Activated naive CD4-positive, alpha-beta T cell treated with anti-CD3 and anti-CD28 coated beads for 36 hours (primary cell): Measurements from ENCODE around the gene TPP1. TPM values are rescaled to one million over a fixed set of nuclear protein-coding genes. Genes with fewer than 3 reads are reported as not detected.

ENCODE experiments used
- CTCF ChIA-PET: fragments of 350-600 bp; sonication (Branson Sonifier 250); formaldehyde crosslinking; loops from one replicate; lab custom pipeline; 2021; ENCODE audit warnings: antibody characterized with exemption; lab: Charles Lee
- DNase-seq: peaks from one replicate; pipeline ENCODE4 v3.0.0-alpha.2; 2020
- H3K27ac Mint-ChIP-seq: one replicate; pipeline ENCODE4 v1.8.0; 2021; ENCODE audit warnings: mild to moderate bottlenecking, mixed read lengths
- H3K27me3 Mint-ChIP-seq: one replicate; pipeline ENCODE4 v1.8.0; 2021; ENCODE audit warnings: low read depth, mixed read lengths
- H3K36me3 Mint-ChIP-seq: one replicate; pipeline ENCODE4 v1.8.0; 2021; ENCODE audit warnings: low read depth, mixed read lengths
- H3K4me1 Mint-ChIP-seq: one replicate; pipeline ENCODE4 v1.8.0; 2021; ENCODE audit warnings: low read depth, mixed read lengths
- H3K4me3 Mint-ChIP-seq: one replicate; pipeline ENCODE4 v1.8.0; 2021; ENCODE audit warnings: mild to moderate bottlenecking, moderate library complexity, mixed read lengths
- H3K9me3 Mint-ChIP-seq: one replicate; pipeline ENCODE4 v1.8.0; 2021; ENCODE audit warnings: mixed read lengths
- intact Hi-C: fragments of 100-400 bp; cut with micrococcal nuclease; formaldehyde crosslinking; loops from one replicate; pipeline ENCODE4 v1.15.1; 2023
- total RNA-seq, 2 experiments: library from RNA; stranded (reverse); gene quantifications; one replicate each; pipeline ENCODE4 v1.2.3, GENCODE V29; 2021

Gene TPP1
- total RNA-seq, 2 experiments from 2014 or later = 25.7 to 28.5 TPM

DNA sequence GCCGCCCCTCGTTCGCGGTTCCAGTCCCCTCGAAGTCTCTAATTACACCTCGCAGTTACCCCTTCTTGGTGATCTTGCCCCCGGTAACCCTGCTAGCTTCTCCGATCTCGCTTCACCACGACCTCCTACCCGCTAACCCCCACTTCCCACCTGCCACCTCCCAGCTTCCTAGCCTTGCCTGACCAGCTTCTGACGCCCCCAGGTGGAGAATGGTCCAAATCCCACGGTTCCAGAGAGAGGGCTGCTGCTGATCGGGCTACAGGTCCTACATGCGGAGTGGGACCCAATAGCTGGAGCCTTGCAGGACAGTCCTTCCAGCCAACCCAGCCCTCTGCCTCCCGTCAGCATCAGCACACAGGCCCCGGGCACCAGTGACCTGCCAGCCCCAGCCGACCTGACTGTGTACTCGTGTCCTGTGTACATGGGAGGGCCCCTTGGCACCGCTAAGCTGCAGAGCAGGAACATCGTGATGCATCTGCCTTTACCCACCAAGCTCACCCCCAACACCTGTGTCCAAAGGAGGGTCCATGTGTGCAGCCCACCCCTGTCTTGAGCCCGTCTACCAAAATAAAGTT lies 47.7 kb downstream of the TPP1 start:
- no peak overlapping the region for H3K4me3 Mint-ChIP-seq
- H3K36me3 Mint-ChIP-seq = peaks cover 4% of the 10 kb centered on the region
- H3K27ac Mint-ChIP-seq = no peak overlapping the region
- no peaks in the 10 kb centered on the region for H3K9me3 Mint-ChIP-seq
- no peak for DNase-seq
- intact Hi-C loops = no loop called here
- CTCF ChIA-PET = no interaction called here
- H3K4me1 Mint-ChIP-seq = peaks cover 3% of the 10 kb centered on the region
- no peaks in the 10 kb centered on the region for H3K27me3 Mint-ChIP-seq

DNA sequence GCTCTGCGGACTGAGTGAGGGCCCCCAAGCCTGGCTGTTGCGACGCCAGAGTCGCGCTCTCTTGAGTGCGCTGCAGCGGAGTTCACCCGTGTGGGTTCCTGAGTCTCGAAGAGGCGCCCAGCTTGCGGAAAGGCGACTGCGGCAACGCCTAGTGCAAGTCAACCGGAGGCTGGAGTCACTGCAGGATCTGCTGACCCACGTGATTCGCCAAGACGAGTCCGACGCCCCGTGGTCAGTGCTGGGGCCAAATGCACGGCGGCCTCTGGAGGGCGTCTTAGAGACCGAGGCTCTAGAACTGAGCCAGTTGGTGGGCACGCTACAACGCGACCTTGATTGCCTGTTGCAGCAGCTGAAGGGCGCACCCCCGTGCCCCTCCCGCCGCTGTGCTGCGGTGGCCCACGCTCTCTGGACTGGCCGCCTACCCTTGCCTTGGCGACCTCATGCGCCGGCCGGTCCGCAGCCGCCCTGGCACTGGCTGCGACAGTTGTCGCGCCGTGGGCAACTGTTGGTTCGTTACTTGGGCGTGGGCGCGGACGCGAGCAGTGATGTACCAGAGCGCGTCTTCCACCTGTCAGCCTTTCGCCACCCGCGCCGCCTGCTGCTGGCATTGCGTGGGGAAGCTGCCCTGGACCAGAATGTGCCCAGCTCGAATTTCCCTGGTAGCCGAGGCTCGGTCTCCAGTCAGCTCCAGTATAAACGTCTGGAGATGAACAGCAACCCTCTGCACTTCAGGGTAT lies 48.4 kb downstream of the TPP1 start:
- intact Hi-C loops = no loop called here
- no peak for DNase-seq
- H3K4me3 Mint-ChIP-seq = no peak overlapping the region
- peaks cover 4% of the 10 kb centered on the region for H3K36me3 Mint-ChIP-seq
- H3K27ac Mint-ChIP-seq = no peak overlapping the region
- H3K4me1 Mint-ChIP-seq = peaks cover 3% of the 10 kb centered on the region
- H3K9me3 Mint-ChIP-seq = no peaks in the 10 kb centered on the region
- no peaks in the 10 kb centered on the region for H3K27me3 Mint-ChIP-seq
- CTCF ChIA-PET = no interaction called here

- no peak for DNase-seq
- Mint-ChIP-seq H3K27me3 (no peaks in the 10 kb centered on the region), H3K4me1 (no peaks in the 10 kb centered on the region), H3K27ac (no peak overlapping the region), H3K9me3 (no peaks in the 10 kb centered on the region), H3K36me3 (peaks cover 4% of the 10 kb centered on the region), H3K4me3 (no peak overlapping the region)
- intact Hi-C loops = no loop called here
- CTCF ChIA-PET = interaction anchor here (0.6 kb wide), 1 partner anchor 967 kb away, joined by 3 read pairs; no protein-coding TSS in a partner anchor
Observed at GRCh38 chr11:6569706-6570105, 49.5 kb downstream of the TPP1 start.

DNA sequence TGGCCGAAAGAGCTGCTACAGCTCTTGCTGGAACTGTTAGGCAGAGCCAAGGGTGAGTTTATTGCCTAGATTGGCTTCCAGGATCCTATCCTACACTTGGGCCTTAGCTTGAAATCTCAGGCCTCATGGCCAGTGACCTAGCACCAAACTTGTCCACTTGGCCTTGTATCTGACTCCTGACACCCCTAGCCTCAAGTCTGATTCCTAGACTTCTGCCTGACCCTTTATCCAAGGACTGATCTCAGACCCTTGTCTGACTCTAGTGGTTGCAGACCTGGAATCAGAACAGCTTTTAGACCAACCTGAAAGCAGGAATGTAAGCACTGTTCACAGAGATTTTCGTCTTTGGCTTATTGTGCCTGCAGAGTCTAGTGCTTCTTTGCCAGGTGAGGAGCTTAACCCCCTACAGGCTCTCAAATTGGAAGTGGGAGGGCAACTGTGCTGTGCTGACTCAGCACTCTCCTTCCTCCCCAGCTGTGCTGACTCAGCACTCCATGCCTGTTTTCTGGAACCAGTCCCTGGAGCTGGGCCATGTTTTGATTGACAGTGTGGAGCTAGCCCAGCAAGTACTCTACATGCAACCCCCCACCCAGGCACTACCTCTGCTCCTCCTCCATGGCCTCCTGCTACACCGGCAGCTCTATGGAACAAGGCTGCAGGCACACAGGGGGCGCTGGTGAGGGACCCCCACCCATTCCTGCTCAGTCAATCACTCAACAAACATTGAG lies 50.9 kb downstream of the TPP1 start:
- no peaks in the 10 kb centered on the region for H3K4me1 Mint-ChIP-seq
- H3K36me3 Mint-ChIP-seq = peaks cover 6% of the 10 kb centered on the region
- CTCF ChIA-PET = no interaction called here
- intact Hi-C loops = no loop called here
- no peaks in the 10 kb centered on the region for H3K9me3 Mint-ChIP-seq
- no peak overlapping the region for H3K4me3 Mint-ChIP-seq
- H3K27me3 Mint-ChIP-seq = no peaks in the 10 kb centered on the region
- no peak overlapping the region for H3K27ac Mint-ChIP-seq
- DNase-seq = no peak

GRCh38 chr11:6567371-6567745 lies 51.9 kb downstream of the TPP1 start:
- peaks cover 6% of the 10 kb centered on the region for H3K36me3 Mint-ChIP-seq
- H3K4me3 Mint-ChIP-seq = no peak overlapping the region
- CTCF ChIA-PET = no interaction called here
- no peaks in the 10 kb centered on the region for H3K27me3 Mint-ChIP-seq
- H3K9me3 Mint-ChIP-seq = no peaks in the 10 kb centered on the region
- no peak for DNase-seq
- H3K27ac Mint-ChIP-seq = no peak overlapping the region
- H3K4me1 Mint-ChIP-seq = no peaks in the 10 kb centered on the region
- intact Hi-C loops = no loop called here

DNA sequence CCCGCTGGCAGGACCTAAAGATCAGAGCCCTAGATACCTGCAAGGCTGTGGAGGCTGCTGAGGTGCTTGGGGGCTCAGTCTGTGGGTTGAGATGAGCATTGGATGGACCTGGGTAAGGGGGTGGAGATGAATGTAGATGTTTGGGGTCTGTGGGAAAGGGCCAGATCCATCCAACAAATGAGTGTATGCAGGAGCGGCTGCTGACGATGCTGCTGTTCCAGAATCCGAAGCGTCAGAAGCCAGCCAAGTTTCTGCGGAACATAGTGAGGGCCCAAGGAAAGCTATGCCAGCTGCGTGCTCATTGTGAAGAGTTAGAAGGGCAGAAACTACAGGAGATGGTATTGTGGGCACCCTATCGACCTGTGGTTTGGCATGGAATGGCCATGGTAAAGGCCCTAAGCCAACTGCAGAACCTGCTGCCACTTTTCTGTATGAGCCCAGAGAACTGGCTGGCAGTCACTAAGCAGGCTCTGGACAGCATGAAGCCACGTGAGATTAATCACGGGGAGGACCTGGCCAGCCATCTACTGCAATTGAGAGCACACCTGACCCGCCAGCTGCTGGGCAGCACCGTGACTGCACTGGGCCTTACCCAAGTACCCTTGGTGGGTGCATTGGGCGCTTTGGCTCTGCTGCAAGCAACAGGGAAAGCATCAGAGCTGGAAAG lies 52.4 kb downstream of the TPP1 start:
- CTCF ChIA-PET = no interaction called here
- Mint-ChIP-seq H3K36me3 (peaks cover 6% of the 10 kb centered on the region), H3K27ac (no peak overlapping the region), H3K4me3 (no peak overlapping the region), H3K4me1 (no peaks in the 10 kb centered on the region), H3K27me3 (no peaks in the 10 kb centered on the region), H3K9me3 (no peaks in the 10 kb centered on the region)
- intact Hi-C loops = no loop called here
- DNase-seq = no peak

DNA sequence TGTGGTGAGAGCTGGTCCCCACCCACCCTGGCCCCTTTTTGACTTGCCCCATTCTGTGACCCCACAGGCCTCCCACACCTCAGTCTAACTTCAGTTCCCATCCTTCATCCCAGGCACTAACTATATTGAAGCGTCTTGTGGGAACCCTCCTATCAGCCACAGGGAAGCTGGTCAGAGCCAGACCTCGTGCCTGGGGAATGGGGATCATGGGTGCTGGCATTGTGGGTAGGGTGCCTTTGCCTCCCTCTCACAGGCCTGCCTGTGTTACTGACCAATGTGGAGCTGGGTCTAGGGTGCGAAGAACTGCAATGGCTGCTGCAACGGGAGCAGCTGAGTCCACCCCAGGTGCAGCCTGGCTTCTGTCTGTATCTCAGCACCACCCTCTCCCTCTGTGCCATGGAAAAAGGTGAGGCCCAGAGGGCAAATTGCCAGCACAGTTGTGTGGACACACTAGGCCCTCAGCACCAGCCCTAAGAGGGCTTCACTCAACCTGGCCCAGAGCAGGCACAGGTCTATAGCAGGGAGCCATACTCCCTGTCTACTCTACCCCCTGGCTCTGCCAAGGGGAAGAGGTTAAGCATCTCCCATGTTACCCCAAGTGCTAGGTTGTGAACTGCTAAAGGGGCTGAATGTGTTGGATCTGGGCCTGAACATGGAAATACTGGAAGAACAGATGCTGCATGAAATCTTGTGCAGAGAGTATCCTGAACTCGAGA lies 53.1 kb downstream of the TPP1 start:
- Mint-ChIP-seq H3K27ac (no peak overlapping the region), H3K4me3 (no peak overlapping the region), H3K9me3 (no peaks in the 10 kb centered on the region), H3K36me3 (peaks cover 6% of the 10 kb centered on the region), H3K27me3 (no peaks in the 10 kb centered on the region), H3K4me1 (no peaks in the 10 kb centered on the region)
- no peak for DNase-seq
- CTCF ChIA-PET = interaction anchor here (0.6 kb wide), 1 partner anchor 140 kb away, joined by 3 read pairs; no protein-coding TSS in a partner anchor
- intact Hi-C loops = no loop called here

DNA sequence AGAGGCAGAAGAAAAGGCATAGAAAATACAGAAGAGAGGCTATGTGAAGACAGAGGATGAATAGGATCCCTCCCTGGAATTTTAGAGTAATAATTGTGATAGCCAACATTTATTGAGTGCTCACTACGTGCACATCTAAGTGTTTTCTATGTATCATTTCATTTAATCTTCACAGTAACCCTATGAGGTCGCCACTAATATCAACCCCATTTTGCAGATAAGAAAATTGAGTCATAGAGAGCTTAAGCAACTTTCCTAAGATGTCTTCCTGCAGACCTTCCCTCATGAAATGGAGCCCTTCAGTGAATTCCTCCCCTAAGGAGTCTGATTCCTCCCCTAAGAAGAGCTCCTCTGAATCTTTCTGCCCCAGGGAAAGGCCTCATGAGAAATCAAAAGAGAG lies 53.9 kb downstream of the TPP1 start:
- CTCF ChIA-PET = interaction anchor here (0.6 kb wide), 1 partner anchor 141 kb away, joined by 3 read pairs; no protein-coding TSS in a partner anchor
- H3K36me3 Mint-ChIP-seq = peaks cover 6% of the 10 kb centered on the region

DNA sequence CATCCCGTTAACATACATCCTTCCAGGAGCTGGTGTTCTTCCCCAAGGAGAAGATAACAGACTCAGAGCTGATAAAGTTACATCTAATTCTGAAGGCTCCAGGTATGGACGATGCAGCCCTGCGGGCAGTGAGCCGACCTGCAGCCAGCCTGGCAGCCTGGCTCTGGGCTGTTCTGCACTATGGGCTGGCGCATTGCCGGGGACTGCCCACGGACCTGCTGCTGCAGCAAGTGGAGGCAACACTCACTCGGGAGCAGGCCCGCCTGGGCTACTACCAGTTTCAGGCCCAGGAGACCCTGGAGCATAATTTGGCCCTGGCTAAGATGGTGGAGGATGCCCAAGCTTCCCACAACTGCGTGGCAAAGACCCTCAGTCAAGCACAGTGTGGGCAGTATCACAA lies 55.6 kb downstream of the TPP1 start:
- no peaks in the 10 kb centered on the region for H3K9me3 Mint-ChIP-seq
- peaks cover 6% of the 10 kb centered on the region for H3K36me3 Mint-ChIP-seq
- DNase-seq = no peak
- no peaks in the 10 kb centered on the region for H3K27me3 Mint-ChIP-seq
- H3K4me1 Mint-ChIP-seq = no peaks in the 10 kb centered on the region
- no peak overlapping the region for H3K4me3 Mint-ChIP-seq
- intact Hi-C loops = no loop called here
- H3K27ac Mint-ChIP-seq = no peak overlapping the region
- CTCF ChIA-PET = no interaction called here

More for the DNA sequence above, 53.9 kb downstream of the TPP1 start:
- no peak overlapping the region for H3K4me3 Mint-ChIP-seq
- intact Hi-C loops = no loop called here
- H3K9me3 Mint-ChIP-seq = no peaks in the 10 kb centered on the region
- DNase-seq = no peak
- no peaks in the 10 kb centered on the region for H3K4me1 Mint-ChIP-seq
- H3K27ac Mint-ChIP-seq = no peak overlapping the region
- no peaks in the 10 kb centered on the region for H3K27me3 Mint-ChIP-seq

- Mint-ChIP-seq H3K4me3 (no peak overlapping the region), H3K27me3 (no peaks in the 10 kb centered on the region), H3K4me1 (no peaks in the 10 kb centered on the region), H3K27ac (no peak overlapping the region), H3K36me3 (peaks cover 6% of the 10 kb centered on the region), H3K9me3 (no peaks in the 10 kb centered on the region)
- intact Hi-C loops = no loop called here
- CTCF ChIA-PET = interaction anchor here (0.8 to 1.4 kb wide), 2 partner anchors 32 to 184 kb away, joined by 4 read pairs; no protein-coding TSS in a partner anchor
- no peak for DNase-seq
Observed at GRCh38 chr11:6563121-6563619, 56.1 kb downstream of the TPP1 start.
